HG02981 (cell line): ENCODE results near the gene TEX9.
A peak's percentile ranks its signal among the peaks of the same experiment; 100 is the strongest.
"Not testable (repeated sequence)": the region's sequence is repeated elsewhere in the genome, so short reads cannot be mapped to it uniquely, and the experiment has no call there.

ENCODE experiments used
- ATAC-seq: cut with Tn5 transposase; IDR thresholded peaks from one replicate; pipeline ENCODE4 v1.9.1; 2021; ENCODE audit warnings: mild to moderate bottlenecking, moderate library complexity; ENCODE audit not compliant: unreplicated experiment

The TEX9 gene

GRCh38 chr15:56361987-56362386 is 3.2 kb upstream of the TEX9 start:
- ATAC-seq, result no peak

- ATAC-seq, result no peak
Measured at GRCh38 chr15:56366211-56366610, 985 bp downstream of the TEX9 start.

GRCh38 chr15:56367156-56367555 is 1.9 kb downstream of the TEX9 start:
- ATAC-seq, result no peak

GRCh38 chr15:56369234-56369633 is 4.0 kb downstream of the TEX9 start:
- no peak for ATAC-seq

- ATAC-seq, result peak; percentile 84
Measured at GRCh38 chr15:56371495-56372147, 6.4 kb downstream of the TEX9 start.

- not testable (repeated sequence) for ATAC-seq
Measured at GRCh38 chr15:56374693-56375092, 9.5 kb downstream of the TEX9 start.

- not testable (repeated sequence) for ATAC-seq
Measured at GRCh38 chr15:56377822-56378221, 12.6 kb downstream of the TEX9 start.

GRCh38 chr15:56383010-56383409 is 17.8 kb downstream of the TEX9 start:
- no peak for ATAC-seq

GRCh38 chr15:56385908-56386307 is 20.7 kb downstream of the TEX9 start:
- ATAC-seq, result no peak

GRCh38 chr15:56390739-56391267 is 25.6 kb downstream of the TEX9 start:
- ATAC-seq, result no peak

GRCh38 chr15:56393277-56393676 is 28.1 kb downstream of the TEX9 start:
- ATAC-seq, result no peak

- ATAC-seq, result no peak
Measured at GRCh38 chr15:56394909-56395308, 29.7 kb downstream of the TEX9 start.

GRCh38 chr15:56397325-56397724 is 32.1 kb downstream of the TEX9 start:
- ATAC-seq, result not testable (repeated sequence)

- ATAC-seq, result not testable (repeated sequence)
Measured at GRCh38 chr15:56399209-56399608, 34.0 kb downstream of the TEX9 start.

GRCh38 chr15:56410721-56411120 is 45.5 kb downstream of the TEX9 start:
- no peak for ATAC-seq

GRCh38 chr15:56411122-56411749 is 46.0 kb downstream of the TEX9 start:
- ATAC-seq, result no peak

- ATAC-seq, result not testable (repeated sequence)
Measured at GRCh38 chr15:56413114-56413733, 48.0 kb downstream of the TEX9 start.

- no peak for ATAC-seq
Measured at GRCh38 chr15:56425276-56425675, 60.0 kb downstream of the TEX9 start.

- ATAC-seq, result no peak
Measured at GRCh38 chr15:56425976-56426375, 60.8 kb downstream of the TEX9 start.

- ATAC-seq, result no peak
Measured at GRCh38 chr15:56428821-56429458, 63.7 kb downstream of the TEX9 start.

- no peak for ATAC-seq
Measured at GRCh38 chr15:56432304-56432703, 67.1 kb downstream of the TEX9 start.
